Parathyroid adenoma (tissue), 2 donors: Measurements from ENCODE around the gene PPIE.

Experiments
- H2AFZ ChIP-seq: fragments of 300-600 bp; sonication (generic); one replicate; pipeline ENCODE4 v1.7.0; 2017; ENCODE audit warnings: antibody characterized with exemption, mild to moderate bottlenecking
- H3K27ac ChIP-seq: fragments of 300-600 bp; sonication (generic); one replicate; pipeline ENCODE4 v1.7.0; 2017
- H3K27me3 ChIP-seq: fragments of 300-600 bp; sonication (generic); one replicate; pipeline ENCODE4 v1.7.0; 2017; ENCODE audit warnings: low read length; ENCODE audit not compliant: control insufficient read depth, insufficient read depth
- H3K36me3 ChIP-seq: fragments of 300-600 bp; sonication (generic); one replicate; pipeline ENCODE4 v1.7.0; 2017; ENCODE audit warnings: low read length; ENCODE audit not compliant: control insufficient read depth, insufficient read depth
- H3K4me1 ChIP-seq: fragments of 300-600 bp; sonication (generic); one replicate; pipeline ENCODE4 v1.7.0; 2017; ENCODE audit warnings: control low read depth
- H3K4me2 ChIP-seq: fragments of 300-600 bp; sonication (generic); one replicate; pipeline ENCODE4 v1.7.0; 2017; ENCODE audit warnings: low read length
- H3K4me3 ChIP-seq: fragments of 300-600 bp; sonication (generic); one replicate; pipeline ENCODE4 v1.7.0; 2017; ENCODE audit warnings: low read depth, low read length
- H3K79me2 ChIP-seq: fragments of 300-600 bp; sonication (generic); one replicate; pipeline ENCODE4 v1.7.0; 2017; ENCODE audit warnings: control low read depth
- H3K9ac ChIP-seq: fragments of 300-600 bp; sonication (generic); one replicate; pipeline ENCODE4 v1.7.0; 2017; ENCODE audit warnings: mild to moderate bottlenecking
- H3K9me3 ChIP-seq: fragments of 300-600 bp; sonication (generic); one replicate; pipeline ENCODE4 v1.7.0; 2017; ENCODE audit warnings: low read length; ENCODE audit not compliant: control insufficient read depth
- TF ChIP-seq, protein P1 (sequence below): fragments of 300-600 bp; sonication (generic); IDR thresholded peaks from one replicate; pipeline ENCODE4 v1.7.0; 2017; ENCODE audit warnings: antibody characterized with exemption, mild to moderate bottlenecking
- donor health status: primary hyperparathyroidism.

PPIE gene

GRCh38 chr1:39691383-39692151, 47.1 kb upstream of the PPIE start, which contains the start of gene HPCAL4:
HPCAL4 (minus strand) TSS chr1:39691433; CDS start chr1:39684603, 6,830 bp downstream.
- H3K79me2 ChIP-seq, result no peaks in the 10 kb centered on the region
- no peaks in the 10 kb centered on the region for H3K36me3 ChIP-seq
- no peaks in the 10 kb centered on the region for H3K4me1 ChIP-seq
- H3K27me3 ChIP-seq, result no peaks in the 10 kb centered on the region
- H3K27ac ChIP-seq, result no peak within 1 kb of the TSS
- TF ChIP-seq, protein P1, sequence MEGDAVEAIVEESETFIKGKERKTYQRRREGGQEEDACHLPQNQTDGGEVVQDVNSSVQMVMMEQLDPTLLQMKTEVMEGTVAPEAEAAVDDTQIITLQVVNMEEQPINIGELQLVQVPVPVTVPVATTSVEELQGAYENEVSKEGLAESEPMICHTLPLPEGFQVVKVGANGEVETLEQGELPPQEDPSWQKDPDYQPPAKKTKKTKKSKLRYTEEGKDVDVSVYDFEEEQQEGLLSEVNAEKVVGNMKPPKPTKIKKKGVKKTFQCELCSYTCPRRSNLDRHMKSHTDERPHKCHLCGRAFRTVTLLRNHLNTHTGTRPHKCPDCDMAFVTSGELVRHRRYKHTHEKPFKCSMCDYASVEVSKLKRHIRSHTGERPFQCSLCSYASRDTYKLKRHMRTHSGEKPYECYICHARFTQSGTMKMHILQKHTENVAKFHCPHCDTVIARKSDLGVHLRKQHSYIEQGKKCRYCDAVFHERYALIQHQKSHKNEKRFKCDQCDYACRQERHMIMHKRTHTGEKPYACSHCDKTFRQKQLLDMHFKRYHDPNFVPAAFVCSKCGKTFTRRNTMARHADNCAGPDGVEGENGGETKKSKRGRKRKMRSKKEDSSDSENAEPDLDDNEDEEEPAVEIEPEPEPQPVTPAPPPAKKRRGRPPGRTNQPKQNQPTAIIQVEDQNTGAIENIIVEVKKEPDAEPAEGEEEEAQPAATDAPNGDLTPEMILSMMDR, result no peak
- peak within 1 kb of the TSS; percentile 56 for H2AFZ ChIP-seq
- H3K9ac ChIP-seq, result no peak within 1 kb of the TSS
- H3K4me3 ChIP-seq, result peak within 1 kb of the TSS; percentile 43
- peak within 1 kb of the TSS; percentile 78 for H3K4me2 ChIP-seq
- H3K9me3 ChIP-seq, result no peaks in the 10 kb centered on the region

DNA sequence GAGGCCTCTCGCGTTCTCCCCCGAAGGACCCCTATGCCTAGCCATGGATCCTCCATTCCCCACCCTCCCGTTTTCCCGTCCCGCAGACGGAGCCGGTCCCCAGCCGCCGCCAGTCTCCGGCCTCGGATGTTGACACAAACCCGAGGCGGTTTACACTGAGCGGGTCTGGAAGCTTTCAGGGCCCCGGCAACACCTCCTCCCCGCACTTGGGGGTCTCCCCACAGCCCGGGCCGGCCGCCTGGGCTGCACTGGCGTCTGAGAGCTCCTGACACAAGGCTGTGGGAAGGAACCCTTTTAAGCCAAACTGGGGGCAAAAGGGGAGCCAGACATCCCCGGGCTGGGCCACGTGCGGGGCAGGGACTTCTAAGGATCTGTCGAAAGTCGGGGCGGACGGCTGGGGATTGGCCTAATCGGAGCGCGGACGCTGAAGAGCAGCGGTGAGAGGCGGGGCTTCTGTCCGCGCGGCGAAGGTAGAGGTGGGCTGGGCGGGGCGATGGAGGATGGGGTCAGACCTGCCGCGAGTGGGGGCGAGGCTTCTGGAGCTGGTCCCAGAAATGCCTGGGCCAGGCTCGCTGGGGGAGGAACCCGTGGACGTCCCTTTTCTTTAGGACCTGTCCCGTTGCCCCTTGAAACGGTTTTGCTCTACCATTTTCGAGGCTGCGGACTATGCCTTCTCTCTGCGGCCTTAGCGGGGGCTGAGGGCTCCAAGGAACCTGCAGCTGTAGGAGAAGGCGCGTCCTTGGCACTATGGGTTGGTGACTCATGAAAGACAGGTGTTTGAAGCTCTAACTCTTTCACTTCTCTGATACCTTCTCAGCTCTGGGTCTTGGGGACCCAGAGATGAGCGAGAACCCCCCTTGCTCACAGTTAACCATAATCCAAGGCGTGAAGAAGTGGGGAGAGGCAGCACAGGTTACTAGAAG, 46.3 kb upstream of the PPIE start:
- no peaks in the 10 kb centered on the region for H3K79me2 ChIP-seq
- H3K27me3 ChIP-seq, result no peaks in the 10 kb centered on the region
- H3K27ac ChIP-seq, result no peak overlapping the region
- TF ChIP-seq, protein P1, result no peak
- no peaks in the 10 kb centered on the region for H3K9me3 ChIP-seq
- no peaks in the 10 kb centered on the region for H3K4me1 ChIP-seq
- peak overlapping the region; percentile 56 for H2AFZ ChIP-seq
- peak overlapping the region; percentile 78 for H3K4me2 ChIP-seq
- H3K9ac ChIP-seq, result no peak overlapping the region
- H3K36me3 ChIP-seq, result no peaks in the 10 kb centered on the region
- peak overlapping the region; percentile 43 for H3K4me3 ChIP-seq

- H3K4me1 ChIP-seq, result no peaks in the 10 kb centered on the region
- TF ChIP-seq, protein P1, result no peak
- H3K79me2 ChIP-seq, result no peaks in the 10 kb centered on the region
- H3K4me3 ChIP-seq, result no peak overlapping the region
- no peak overlapping the region for H2AFZ ChIP-seq
- H3K27ac ChIP-seq, result no peak overlapping the region
- no peaks in the 10 kb centered on the region for H3K9me3 ChIP-seq
- no peak overlapping the region for H3K9ac ChIP-seq
- no peak overlapping the region for H3K4me2 ChIP-seq
- H3K36me3 ChIP-seq, result no peaks in the 10 kb centered on the region
- no peaks in the 10 kb centered on the region for H3K27me3 ChIP-seq
These were observed 44.7 kb upstream of the PPIE start for GRCh38 chr1:39694026-39694425.

- Histone ChIP-seq H3K4me3 (no peak overlapping the region), H2AFZ (no peak overlapping the region), H3K4me1 (no peaks in the 10 kb centered on the region), H3K27me3 (no peaks in the 10 kb centered on the region), H3K4me2 (no peak overlapping the region), H3K9me3 (no peaks in the 10 kb centered on the region), H3K79me2 (no peaks in the 10 kb centered on the region), H3K36me3 (no peaks in the 10 kb centered on the region), H3K27ac (no peak overlapping the region), H3K9ac (no peak overlapping the region)
- TF ChIP-seq, protein P1, result no peak
These were observed 43.7 kb upstream of the PPIE start for GRCh38 chr1:39695016-39695415.
